ENCODE measurements around the gene SARDH.

GRCh38 chr9:133647765-133648469 lies 90.2 kb downstream of the SARDH start:
- TF ChIP-seq CTCF (IDR thresholded peaks at IDR 0.05) (no peak), POLR2A (IDR thresholded peaks at IDR 0.05) (no peak)

Measured in heart left ventricle (tissue), 13 donors.